OCI-LY7 (cell line): ENCODE results near the gene C16orf54. TPM values are rescaled to one million over a fixed set of nuclear protein-coding genes. Genes with fewer than 3 reads are reported as not detected.

ENCODE experiments used
- BruUV-seq: library from RNA; stranded (reverse); fragments of 400-500 nt; replicated peaks from 2 replicates; lab custom pipeline; 2021; lab: Mats Ljungman, UMichigan
- CTCF ChIA-PET: fragments of 300-600 bp; sonication (Branson Sonifier 250); formaldehyde crosslinking; loops from one replicate; lab custom pipeline; 2022; ENCODE audit warnings: antibody characterized with exemption; ENCODE audit not compliant: unreplicated experiment; lab: Charles Lee
- POLR2A ChIA-PET: fragments of 300-600 bp; sonication (Branson Sonifier 250); formaldehyde crosslinking; loops from one replicate; lab custom pipeline; 2022; ENCODE audit warnings: antibody characterized with exemption; lab: Charles Lee
- DNase-seq: peaks from one replicate; pipeline ENCODE4 v3.0.0-alpha.2; 2015; ENCODE audit warnings: low spot score
- H2AFZ ChIP-seq: fragments of 200-600 bp; sonication (generic), shearing (Covaris generic); 2 replicates; pipeline ENCODE4 v1.6.1; 2014; ENCODE audit warnings: mild to moderate bottlenecking, antibody characterized with exemption, low read length, moderate library complexity
- H3K27ac ChIP-seq: fragments of 200-600 bp; sonication (generic); 2 replicates; pipeline ENCODE4 v1.5.1; 2014; ENCODE audit warnings: mixed run types, low read depth, mild to moderate bottlenecking, moderate library complexity, low read length, inconsistent platforms; ENCODE audit not compliant: poor library complexity, severe bottlenecking
- H3K36me3 ChIP-seq: fragments of 200-600 bp; sonication (generic); 2 replicates; pipeline ENCODE4 v1.6.1; 2014; ENCODE audit warnings: mild to moderate bottlenecking, antibody characterized with exemption, low read length, moderate library complexity, mixed read lengths; ENCODE audit not compliant: insufficient read depth
- H3K4me1 ChIP-seq: fragments of 200-600 bp; sonication (generic); 2 replicates; pipeline ENCODE4 v1.5.1; 2014; ENCODE audit warnings: mild to moderate bottlenecking, low read length; ENCODE audit not compliant: insufficient read depth, poor library complexity, severe bottlenecking
- H3K4me2 ChIP-seq: fragments of 200-600 bp; sonication (generic); 2 replicates; pipeline ENCODE4 v1.6.1; 2014; ENCODE audit warnings: mild to moderate bottlenecking, low read length
- H3K4me3 ChIP-seq: fragments of 200-600 bp; sonication (generic); 2 replicates; pipeline ENCODE4 v1.5.1; 2014; ENCODE audit warnings: mild to moderate bottlenecking, low read depth, low read length; ENCODE audit not compliant: poor library complexity, severe bottlenecking
- H3K79me2 ChIP-seq: fragments of 200-600 bp; sonication (generic); 2 replicates; pipeline ENCODE4 v1.6.1; 2016; ENCODE audit warnings: low read depth, mild to moderate bottlenecking, low read length, moderate library complexity, mixed read lengths; ENCODE audit not compliant: insufficient read depth
- H3K9me2 ChIP-seq: fragments of 200-600 bp; sonication (generic); 2 replicates; pipeline ENCODE4 v1.6.1; 2016; ENCODE audit warnings: mild to moderate bottlenecking, low read length, mixed read lengths; ENCODE audit not compliant: insufficient read depth
- H3K9me3 ChIP-seq: fragments of 200-600 bp; sonication (generic); 2 replicates; pipeline ENCODE4 v1.6.1; 2014; ENCODE audit warnings: mild to moderate bottlenecking, mixed run types, low read length, mixed read lengths
- H4K20me1 ChIP-seq: fragments of 200-600 bp; sonication (generic); 2 replicates; pipeline ENCODE4 v1.6.1; 2014; ENCODE audit warnings: mild to moderate bottlenecking, antibody characterized with exemption, low read length, moderate library complexity, mixed read lengths; ENCODE audit not compliant: insufficient read depth
- EZH2phosphoT487 ChIP-seq: fragments of 200-600 bp; sonication (generic); IDR thresholded peaks from 2 replicates; pipeline ENCODE4 v1.6.1; 2018; ENCODE audit warnings: low read depth, borderline replicate concordance, mild to moderate bottlenecking, mixed run types, antibody characterized with exemption, low read length, moderate library complexity, mixed read lengths
- intact Hi-C: fragments of 100-400 bp; cut with micrococcal nuclease; formaldehyde crosslinking; loops from one replicate; pipeline ENCODE4 v1.10.0; 2022; ENCODE audit not compliant: unreplicated experiment
- total RNA-seq, 2 experiments: library from RNA; depleted of rRNA in 1 of 2; stranded (reverse); fragments of >200 nt in 1 of 2; shearing (Covaris generic) in 1 of 2; gene quantifications; 2 replicates each; pipeline ENCODE4 v1.2.3, GENCODE V29; 2014 to 2022
- TF ChIP-seq, protein P1 (sequence below): fragments of 200-600 bp; sonication (generic); conservative IDR thresholded peaks from 2 replicates; pipeline ENCODE4 v1.5.1; 2014; ENCODE audit warnings: mild to moderate bottlenecking, antibody characterized with exemption, low read length, moderate library complexity, mixed read lengths

The C16orf54 gene
- total RNA-seq, 2 experiments from 2014 or later = 0.32 TPM; not detected in 1

DNA sequence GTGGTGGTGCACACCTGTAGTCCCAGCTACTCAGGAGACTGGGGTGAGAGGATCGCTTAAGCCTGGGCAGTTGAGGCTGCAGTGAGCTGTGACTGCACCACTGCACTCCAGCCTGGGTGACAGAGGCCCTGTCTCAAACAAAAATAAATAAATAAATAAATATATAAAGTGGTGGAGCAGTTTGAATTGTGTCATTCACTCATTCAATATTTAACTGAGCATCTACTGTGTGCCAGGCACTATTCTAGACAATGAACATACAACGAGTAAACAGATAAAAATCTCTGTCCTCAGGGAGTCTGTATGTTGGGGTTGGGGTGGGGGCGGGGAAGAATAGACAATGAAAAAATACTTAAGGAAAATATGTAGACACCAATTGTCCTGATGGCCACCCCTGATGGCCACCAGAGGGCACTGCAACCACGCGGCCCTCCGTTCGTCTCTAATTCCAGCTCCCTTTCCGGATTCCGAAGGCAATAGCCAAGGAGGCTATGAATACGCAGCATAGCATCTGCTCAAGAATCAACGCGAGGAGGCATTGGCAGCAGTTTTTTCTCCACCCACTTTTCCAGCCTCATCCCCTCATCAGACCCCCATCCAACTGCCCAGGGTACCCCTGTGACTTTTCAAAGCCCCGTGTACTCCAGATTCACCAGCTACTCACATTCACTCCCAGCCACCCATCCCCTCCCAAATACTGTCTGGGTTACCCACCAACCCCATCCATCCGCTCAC is 45.4 kb downstream of the C16orf54 start:
- H3K79me2 ChIP-seq = no peaks in the 10 kb centered on the region
- no peak for TF ChIP-seq EZH2phosphoT487
- TF ChIP-seq, protein P1, sequence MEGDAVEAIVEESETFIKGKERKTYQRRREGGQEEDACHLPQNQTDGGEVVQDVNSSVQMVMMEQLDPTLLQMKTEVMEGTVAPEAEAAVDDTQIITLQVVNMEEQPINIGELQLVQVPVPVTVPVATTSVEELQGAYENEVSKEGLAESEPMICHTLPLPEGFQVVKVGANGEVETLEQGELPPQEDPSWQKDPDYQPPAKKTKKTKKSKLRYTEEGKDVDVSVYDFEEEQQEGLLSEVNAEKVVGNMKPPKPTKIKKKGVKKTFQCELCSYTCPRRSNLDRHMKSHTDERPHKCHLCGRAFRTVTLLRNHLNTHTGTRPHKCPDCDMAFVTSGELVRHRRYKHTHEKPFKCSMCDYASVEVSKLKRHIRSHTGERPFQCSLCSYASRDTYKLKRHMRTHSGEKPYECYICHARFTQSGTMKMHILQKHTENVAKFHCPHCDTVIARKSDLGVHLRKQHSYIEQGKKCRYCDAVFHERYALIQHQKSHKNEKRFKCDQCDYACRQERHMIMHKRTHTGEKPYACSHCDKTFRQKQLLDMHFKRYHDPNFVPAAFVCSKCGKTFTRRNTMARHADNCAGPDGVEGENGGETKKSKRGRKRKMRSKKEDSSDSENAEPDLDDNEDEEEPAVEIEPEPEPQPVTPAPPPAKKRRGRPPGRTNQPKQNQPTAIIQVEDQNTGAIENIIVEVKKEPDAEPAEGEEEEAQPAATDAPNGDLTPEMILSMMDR = peak; percentile 89
- no peaks in the 10 kb centered on the region for H4K20me1 ChIP-seq
- H3K9me2 ChIP-seq = no peaks in the 10 kb centered on the region
- CTCF ChIA-PET = interaction anchor here (0.5 to 0.6 kb wide), 2 partner anchors 90 to 273 kb away, joined by 3 read pairs; partner anchors contain the start of gene TAOK2
- peak; percentile 74 for DNase-seq
- no TSS peak for BruUV-seq
- no peak overlapping the region for H3K27ac ChIP-seq
- H3K36me3 ChIP-seq = no peaks in the 10 kb centered on the region
- H2AFZ ChIP-seq = peak overlapping the region; percentile 60; the same call in 1 of the 2 replicates
- peak overlapping the region; percentile 54; the same call in 1 of the 2 replicates for H3K4me2 ChIP-seq
- peaks cover 26% of the 10 kb centered on the region for H3K4me1 ChIP-seq
- no peak overlapping the region for H3K4me3 ChIP-seq
- no peaks in the 10 kb centered on the region for H3K9me3 ChIP-seq
- intact Hi-C loops = loop anchor here (1.0 to 2.0 kb wide), 3 partner anchors 20 to 320 kb away; partner anchors contain the start of gene KIF22
- POLR2A ChIA-PET = interaction anchor here (0.6 to 1.1 kb wide), 3 partner anchors 11 to 104 kb away, joined by 3 read pairs; no protein-coding TSS in a partner anchor

DNA sequence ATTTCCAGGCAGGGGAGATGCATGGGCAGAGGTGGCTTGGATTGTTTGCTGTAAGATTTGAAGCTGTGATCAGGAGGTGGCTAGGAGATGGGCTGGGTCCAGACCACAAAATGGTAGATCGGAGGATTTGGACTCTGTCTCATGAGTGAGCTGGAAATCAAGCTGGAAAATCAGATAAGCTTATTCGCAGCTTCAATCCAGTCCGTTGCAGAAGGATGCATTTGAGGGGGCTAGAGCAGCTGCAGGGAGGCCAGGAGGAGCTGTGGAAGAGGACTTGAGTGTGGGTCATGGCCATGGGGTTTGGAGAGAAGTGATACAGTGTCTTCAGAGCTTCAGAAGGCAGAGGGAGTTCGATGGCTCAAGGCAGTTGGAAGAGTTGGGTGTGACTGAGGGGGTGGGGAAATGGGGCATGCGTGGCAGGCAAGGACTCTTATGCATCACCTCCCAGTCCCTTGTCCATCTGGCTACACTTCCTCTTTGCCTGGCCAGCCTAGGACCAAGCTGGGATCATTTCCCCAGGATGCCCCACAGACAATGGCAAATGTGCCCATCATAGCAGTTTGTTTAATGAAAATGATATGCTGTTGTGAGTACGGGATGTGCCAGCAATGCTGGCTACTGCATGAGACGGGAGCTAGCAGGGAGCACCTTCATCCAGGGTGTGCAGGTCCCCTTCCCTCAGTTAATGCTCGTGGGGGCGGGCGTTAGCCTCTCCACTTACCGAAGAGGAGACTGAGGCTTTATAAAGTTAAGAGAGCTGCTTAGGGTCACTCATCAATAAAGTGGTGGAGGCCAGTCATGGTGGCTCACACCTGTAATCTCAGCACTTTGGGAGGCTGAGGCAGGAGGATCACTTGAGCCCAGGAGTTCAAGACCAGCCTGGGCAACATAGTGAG is 46.2 kb downstream of the C16orf54 start:
- ChIA-PET POLR2A (interaction anchor here (0.6 to 1.2 kb wide), 2 partner anchors 23 to 50 kb away, joined by 3 read pairs; no protein-coding TSS in a partner anchor), CTCF (interaction anchor here (0.5 to 1.3 kb wide), 4 partner anchors 9 to 274 kb away, joined by 3 read pairs; partner anchors contain the start of gene TAOK2)
- DNase-seq = no peak
- Histone ChIP-seq H3K9me3 (no peaks in the 10 kb centered on the region), H2AFZ (no peak overlapping the region), H3K9me2 (no peaks in the 10 kb centered on the region), H3K4me2 (no peak overlapping the region), H3K4me1 (peaks cover 26% of the 10 kb centered on the region), H3K4me3 (no peak overlapping the region), H4K20me1 (no peaks in the 10 kb centered on the region), H3K27ac (no peak overlapping the region), H3K79me2 (no peaks in the 10 kb centered on the region), H3K36me3 (no peaks in the 10 kb centered on the region)
- TF ChIP-seq, protein P1 = no peak
- TF ChIP-seq EZH2phosphoT487 = no peak
- intact Hi-C loops = loop anchor here (1.0 to 2.0 kb wide), 3 partner anchors 21 to 321 kb away; partner anchors contain the start of gene KIF22
- BruUV-seq = no TSS peak
